ENCODE measurements around the gene FMN2.

The FMN2 gene

GRCh38 chr1:240086726-240087125 lies 5.0 kb upstream of the FMN2 start:
- no peak overlapping the region for H3K27ac ChIP-seq
- TF ChIP-seq CTCF (conservative IDR thresholded peaks at IDR 0.05) (no peak), ZFX (IDR thresholded peaks at IDR 0.05) (no peak)

GRCh38 chr1:240090014-240090413 lies 1.7 kb upstream of the FMN2 start:
- no peak overlapping the region for H3K27ac ChIP-seq
- no peak for TF ChIP-seq ZFX (IDR thresholded peaks at IDR 0.05)
- TF ChIP-seq CTCF (conservative IDR thresholded peaks at IDR 0.05) = no peak

DNA sequence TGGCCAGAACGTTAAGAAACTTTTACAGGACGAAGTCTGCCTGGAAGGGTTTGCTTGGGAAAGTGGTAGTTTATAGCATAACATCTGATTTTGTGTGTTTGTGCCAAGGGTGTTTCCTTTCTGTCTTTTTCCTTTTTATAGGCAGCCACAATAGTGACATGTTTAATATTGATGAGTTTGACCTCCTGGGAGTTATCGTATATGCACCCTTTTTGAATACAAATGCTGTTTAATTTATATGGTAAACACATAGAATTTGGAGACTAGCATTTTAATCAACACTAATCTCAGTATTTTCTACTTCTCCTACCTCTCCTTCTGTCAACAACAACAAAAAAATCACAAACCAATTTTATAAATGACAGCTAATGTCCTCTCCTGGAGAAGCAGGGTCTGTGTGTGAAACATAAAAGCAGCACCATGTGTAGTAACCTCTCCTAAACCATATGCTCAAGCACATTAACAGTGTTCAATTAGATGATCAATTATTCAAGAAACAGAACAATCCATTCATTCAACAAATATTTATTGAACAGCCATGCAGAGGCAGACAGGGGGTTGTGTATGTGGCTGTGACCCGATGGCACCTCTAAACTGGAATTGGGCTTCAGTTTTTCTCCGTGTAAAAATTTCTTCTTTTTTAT lies 604 bp upstream of the FMN2 start:
- no peak overlapping the region for H3K27ac ChIP-seq
- TF ChIP-seq CTCF (conservative IDR thresholded peaks at IDR 0.05) (no peak), ZFX (IDR thresholded peaks at IDR 0.05) (no peak)

DNA sequence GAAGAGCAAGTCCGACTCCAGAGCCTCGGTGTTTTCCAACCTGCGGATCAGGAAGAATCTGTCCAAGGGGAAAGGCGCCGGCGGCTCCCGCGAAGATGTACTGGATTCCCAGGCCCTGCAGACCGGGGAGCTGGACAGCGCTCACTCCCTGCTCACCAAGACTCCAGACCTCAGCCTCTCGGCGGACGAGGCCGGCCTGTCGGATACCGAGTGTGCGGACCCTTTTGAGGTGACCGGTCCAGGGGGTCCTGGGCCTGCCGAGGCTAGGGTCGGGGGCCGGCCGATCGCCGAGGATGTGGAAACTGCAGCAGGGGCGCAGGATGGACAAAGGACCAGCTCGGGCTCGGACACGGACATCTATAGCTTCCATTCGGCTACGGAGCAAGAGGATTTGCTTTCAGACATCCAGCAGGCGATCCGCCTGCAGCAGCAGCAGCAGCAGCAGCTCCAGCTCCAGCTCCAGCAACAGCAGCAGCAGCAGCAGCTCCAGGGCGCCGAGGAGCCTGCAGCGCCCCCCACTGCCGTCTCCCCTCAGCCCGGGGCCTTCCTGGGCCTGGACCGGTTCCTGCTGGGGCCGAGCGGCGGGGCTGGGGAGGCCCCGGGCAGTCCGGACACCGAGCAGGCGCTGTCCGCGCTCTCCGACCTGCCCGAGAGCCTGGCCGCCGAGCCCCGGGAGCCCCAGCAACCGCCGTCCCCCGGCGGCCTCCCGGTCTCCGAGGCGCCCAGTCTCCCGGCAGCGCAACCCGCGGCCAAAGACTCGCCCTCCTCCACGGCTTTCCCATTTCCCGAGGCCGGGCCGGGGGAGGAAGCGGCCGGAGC lies 827 bp downstream of the FMN2 start:
- no peak overlapping the region for H3K27ac ChIP-seq
- no peak for TF ChIP-seq CTCF (conservative IDR thresholded peaks at IDR 0.05)
- TF ChIP-seq ZFX (IDR thresholded peaks at IDR 0.05) = no peak

DNA sequence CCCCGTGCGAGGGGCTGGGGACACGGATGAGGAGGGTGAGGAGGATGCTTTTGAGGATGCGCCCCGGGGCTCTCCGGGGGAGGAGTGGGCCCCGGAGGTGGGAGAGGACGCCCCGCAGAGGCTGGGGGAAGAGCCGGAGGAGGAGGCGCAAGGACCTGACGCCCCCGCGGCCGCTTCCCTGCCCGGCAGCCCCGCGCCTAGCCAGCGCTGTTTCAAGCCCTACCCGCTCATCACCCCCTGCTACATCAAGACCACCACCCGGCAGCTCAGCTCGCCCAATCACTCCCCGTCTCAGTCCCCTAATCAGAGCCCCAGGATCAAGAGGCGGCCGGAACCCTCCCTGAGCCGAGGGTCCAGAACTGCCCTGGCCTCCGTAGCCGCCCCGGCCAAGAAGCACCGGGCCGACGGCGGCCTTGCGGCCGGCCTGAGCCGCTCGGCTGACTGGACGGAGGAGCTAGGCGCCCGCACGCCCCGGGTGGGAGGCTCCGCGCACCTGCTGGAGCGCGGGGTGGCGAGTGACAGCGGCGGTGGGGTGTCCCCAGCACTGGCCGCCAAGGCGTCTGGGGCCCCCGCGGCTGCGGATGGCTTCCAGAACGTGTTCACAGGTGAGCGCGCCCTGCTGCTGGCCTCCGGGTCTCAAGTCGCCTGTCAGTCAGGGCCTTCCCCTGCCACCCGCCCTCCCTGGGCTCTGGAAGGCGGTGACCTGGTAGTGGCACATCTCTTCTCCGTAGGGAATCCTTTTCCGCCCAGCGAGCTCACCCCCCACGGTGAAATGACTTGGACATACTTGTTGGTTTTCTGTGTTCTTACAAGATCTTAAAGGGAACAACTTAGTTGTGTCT lies 1.7 kb downstream of the FMN2 start:
- no peak for TF ChIP-seq CTCF (conservative IDR thresholded peaks at IDR 0.05)
- TF ChIP-seq ZFX (IDR thresholded peaks at IDR 0.05) = no peak
- H3K27ac ChIP-seq = no peak overlapping the region

GRCh38 chr1:240094041-240094722 lies 2.5 kb downstream of the FMN2 start:
- H3K27ac ChIP-seq = no peak overlapping the region
- TF ChIP-seq ZFX (IDR thresholded peaks at IDR 0.05) (no peak), CTCF (conservative IDR thresholded peaks at IDR 0.05) (no peak)
